NB4 (cell line): ENCODE results near the gene TNPO1.

Source experiments
- DNase-seq: peaks from one replicate; pipeline ENCODE4 v3.0.0; 2010; ENCODE audit warnings: low read depth
- H3K4me3 ChIP-seq: one replicate; pipeline ENCODE4 v1.5.1; 2011; ENCODE audit warnings: mild to moderate bottlenecking, low read depth, low read length, moderate library complexity
- CTCF ChIP-seq: IDR thresholded peaks from one replicate; pipeline ENCODE4 v1.5.1; 2012; ENCODE audit warnings: low read depth, low read length
- MAX ChIP-seq: IDR thresholded peaks from 2 replicates; pipeline ENCODE4 v1.6.1; 2011; ENCODE audit warnings: low read depth, low read length
- MYC ChIP-seq: IDR thresholded peaks from 2 replicates; pipeline ENCODE4 v1.6.1; 2011; ENCODE audit warnings: low read depth, low read length
- POLR2A ChIP-seq: IDR thresholded peaks from 2 replicates; pipeline ENCODE4 v1.6.1; 2011; ENCODE audit warnings: mild to moderate bottlenecking; ENCODE audit not compliant: insufficient read length; ENCODE audit errors: extremely low read depth

TNPO1 gene

GRCh38 chr5:72816284-72817075 lies at the start of gene TNPO1:
TSS of gene TNPO1 (plus strand) at chr5:72816661. CDS start at chr5:72816738, 77 bp downstream.
- no peak for TF ChIP-seq CTCF
- TF ChIP-seq POLR2A: peak; percentile 91
- DNase-seq: peak; percentile 91
- H3K4me3 ChIP-seq: peak within 1 kb of the TSS; percentile 70

GRCh38 chr5:72767289-72768010 lies 49.0 kb upstream of the TNPO1 start:
- no peak overlapping the region for H3K4me3 ChIP-seq
- TF ChIP-seq POLR2A (no peak), MYC (no peak), MAX (no peak), CTCF (no peak)
- DNase-seq: peak; percentile 1

GRCh38 chr5:72770266-72770665 lies 46.2 kb upstream of the TNPO1 start:
- DNase-seq: no peak
- no peak overlapping the region for H3K4me3 ChIP-seq
- no peak for TF ChIP-seq CTCF
- no peak for TF ChIP-seq POLR2A
- TF ChIP-seq MYC: no peak
- no peak for TF ChIP-seq MAX

GRCh38 chr5:72776684-72777083 lies 39.8 kb upstream of the TNPO1 start:
- TF ChIP-seq MYC (no peak), POLR2A (no peak), CTCF (no peak), MAX (no peak)
- H3K4me3 ChIP-seq: no peak overlapping the region
- no peak for DNase-seq

GRCh38 chr5:72779520-72779919 lies 36.9 kb upstream of the TNPO1 start:
- TF ChIP-seq CTCF: no peak
- TF ChIP-seq POLR2A: no peak
- no peak for TF ChIP-seq MAX
- no peak for TF ChIP-seq MYC
- no peak overlapping the region for H3K4me3 ChIP-seq
- no peak for DNase-seq
